Uterus (tissue), 4 donors: Measurements from ENCODE around the gene FXYD6. TPM values are rescaled to one million over a fixed set of nuclear protein-coding genes. Genes with fewer than 3 reads are reported as not detected.

ENCODE experiments used
- DNase-seq, 2 donors: peaks; one replicate each; pipeline ENCODE4 v3.0.0-alpha.2; 2019 to 2020
- H3K27ac ChIP-seq, 2 donors: fragments of 200-600 bp; sonication (generic); 1 replicate in 1 of 2; 2 replicates in 1 of 2; pipeline ENCODE4 v1.5.1; 2016 to 2018
- H3K27me3 ChIP-seq, 2 donors: fragments of 200-600 bp; sonication (generic); one replicate each; pipeline ENCODE4 v1.5.1; 2018 to 2019; ENCODE audit warnings: control low read depth in 1 of 2
- H3K36me3 ChIP-seq, 2 donors: fragments of 200-600 bp; sonication (generic); one replicate each; pipeline ENCODE4 v1.5.1; 2019; ENCODE audit warnings: control low read depth in 1 of 2
- H3K4me1 ChIP-seq, 2 donors: fragments of 200-600 bp; sonication (generic); one replicate each; pipeline ENCODE4 v1.5.1; 2018 to 2019; ENCODE audit warnings: control low read depth in 1 of 2
- H3K4me3 ChIP-seq, 2 donors: fragments of 200-600 bp; sonication (generic); 1 replicate in 1 of 2; 2 replicates in 1 of 2; pipeline ENCODE4 v1.5.1; 2018 to 2019; ENCODE audit warnings: mild to moderate bottlenecking in 1 of 2
- H3K9me3 ChIP-seq, 2 donors: fragments of 200-600 bp; sonication (generic); one replicate each; pipeline ENCODE4 v1.5.1; 2019; ENCODE audit warnings: control low read depth in 1 of 2
- CTCF ChIP-seq, 4 experiments: fragments of 200-600 bp in 2 of 4; fragments of 450-650 bp in 2 of 4; sonication (generic) in 2 of 4; IDR thresholded peaks; one replicate each; pipeline ENCODE4 v1.5.1; 2016 to 2019; ENCODE audit warnings: antibody characterized with exemption in 4 of 4, mild to moderate bottlenecking in 2 of 4, moderate library complexity in 1 of 4
- POLR2A ChIP-seq, 2 donors: fragments of 450-650 bp; IDR thresholded peaks; one replicate each; pipeline ENCODE4 v1.6.1; 2016; ENCODE audit warnings: antibody characterized with exemption in 2 of 2, mild to moderate bottlenecking in 1 of 2, moderate library complexity in 1 of 2
- intact Hi-C: fragments of 100-400 bp; cut with DNase I; formaldehyde crosslinking; loops from one replicate; pipeline ENCODE4 v1.15.1; 2023; ENCODE audit warnings: low total_unique reads
- total RNA-seq, 4 donors: library from RNA; depleted of rRNA in 3 of 4; stranded (reverse); fragments of >200 nt in 3 of 4; gene quantifications; one replicate each; pipeline versions ENCODE4 v1.1.0 to v1.2.4, GENCODE V29; 2014 to 2023
- donor health status: DM: yes; HTN: yes; CAD: no.

The FXYD6 gene
- total RNA-seq, 4 donors from 2014 or later: 85.3 to 307 (median 192) TPM

- Histone ChIP-seq H3K27me3 (peaks cover 0 to 13% of the 10 kb centered on the region in 2 donors), H3K36me3 (no peaks in the 10 kb centered on the region), H3K4me3 (no peak overlapping the region), H3K27ac (no peak overlapping the region), H3K4me1 (peaks cover 0 to 16% of the 10 kb centered on the region in 2 donors), H3K9me3 (no peaks in the 10 kb centered on the region)
- TF ChIP-seq POLR2A (IDR thresholded peaks at IDR 0.05): no peak
- no peak for TF ChIP-seq CTCF (IDR thresholded peaks at IDR 0.05)
- no peak for DNase-seq
- intact Hi-C loops: loop anchor here (10.0 kb wide), 1 partner anchor 255 kb away; no protein-coding TSS in a partner anchor
Observed at GRCh38 chr11:117799634-117800033, 76.8 kb downstream of the FXYD6 start.

- Histone ChIP-seq H3K27ac (no peak within 1 kb of the TSS), H3K27me3 (peaks cover 0 to 13% of the 10 kb centered on the region in 2 donors), H3K9me3 (no peaks in the 10 kb centered on the region), H3K4me3 (peak within 1 kb of the TSS; percentile 4 to 5), H3K36me3 (no peaks in the 10 kb centered on the region), H3K4me1 (peaks cover 0 to 16% of the 10 kb centered on the region in 2 donors)
- peak in 1 of 2 donors; percentile 35 for DNase-seq
- TF ChIP-seq CTCF (IDR thresholded peaks at IDR 0.05) (no peak), POLR2A (IDR thresholded peaks at IDR 0.05) (no peak)
- intact Hi-C loops: no loop called here
Observed at GRCh38 chr11:117796872-117797529, 79.5 kb downstream of the FXYD6 start, which contains the start of gene DSCAML1. Gene DSCAML1, minus strand, starts transcription at chr11:117797216. Its CDS starts 137 bp downstream, at chr11:117797079.

DNA sequence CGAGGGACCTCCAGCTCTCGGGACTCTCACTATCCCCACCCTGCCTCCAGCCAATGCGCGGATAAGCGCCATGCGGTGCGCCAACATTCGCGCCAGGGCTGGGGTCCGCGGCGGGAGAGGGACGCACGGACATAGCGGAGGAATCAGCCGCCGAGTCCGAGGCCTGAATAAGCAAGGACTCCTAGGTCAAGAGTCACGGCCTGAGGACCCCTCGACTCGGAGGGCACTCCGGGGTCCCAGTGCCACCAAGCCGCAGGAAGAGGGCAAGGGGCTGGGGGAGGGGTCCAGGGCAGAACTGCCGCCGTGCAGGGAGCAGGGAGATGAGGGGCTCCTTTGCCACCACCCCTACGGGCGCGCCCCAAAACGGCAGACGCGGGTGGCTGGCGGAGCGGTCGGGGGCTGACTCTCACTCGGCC is 80.0 kb downstream of the FXYD6 start:
- H3K9me3 ChIP-seq: no peaks in the 10 kb centered on the region
- no peak for TF ChIP-seq POLR2A (IDR thresholded peaks at IDR 0.05)
- TF ChIP-seq CTCF (IDR thresholded peaks at IDR 0.05): no peak
- peaks cover 0 to 13% of the 10 kb centered on the region in 2 donors for H3K27me3 ChIP-seq
- H3K4me1 ChIP-seq: peaks cover 0 to 16% of the 10 kb centered on the region in 2 donors
- peak overlapping the region; percentile 4 to 5 for H3K4me3 ChIP-seq
- H3K36me3 ChIP-seq: no peaks in the 10 kb centered on the region
- no peak overlapping the region for H3K27ac ChIP-seq
- intact Hi-C loops: no loop called here
- DNase-seq: no peak

- peak overlapping the region in 1 of 2 donors; percentile 5 for H3K4me3 ChIP-seq
- no peaks in the 10 kb centered on the region for H3K36me3 ChIP-seq
- peaks cover 0 to 16% of the 10 kb centered on the region in 2 donors for H3K4me1 ChIP-seq
- H3K27ac ChIP-seq: no peak overlapping the region
- TF ChIP-seq CTCF (IDR thresholded peaks at IDR 0.05) (no peak), POLR2A (IDR thresholded peaks at IDR 0.05) (no peak)
- no peaks in the 10 kb centered on the region for H3K9me3 ChIP-seq
- DNase-seq: no peak
- peaks cover 0 to 13% of the 10 kb centered on the region in 2 donors for H3K27me3 ChIP-seq
- intact Hi-C loops: no loop called here
Observed at GRCh38 chr11:117795638-117796455, 80.6 kb downstream of the FXYD6 start.
